Forelimb muscle (tissue), 1 donor: ENCODE data around the gene OR6C70. TPM values are rescaled to one million over a fixed set of nuclear protein-coding genes. Genes with fewer than 3 reads are reported as not detected.
"Not testable (repeated sequence)": the region's sequence is repeated elsewhere in the genome, so short reads cannot be mapped to it uniquely, and the experiment has no call there.

ENCODE experiments used
- DNase-seq: peaks from one replicate; pipeline ENCODE4 v3.0.0-alpha.2; 2013; ENCODE audit warnings: low read depth
- polyA plus RNA-seq: library from polyadenylated mRNA; unstranded; fragments of 120-200 nt; gene quantifications from one replicate; pipeline ENCODE4 v1.2.1, GENCODE V29; 2013; ENCODE audit not compliant: insufficient read length

Gene OR6C70
- polyA plus RNA-seq: not detected

DNA sequence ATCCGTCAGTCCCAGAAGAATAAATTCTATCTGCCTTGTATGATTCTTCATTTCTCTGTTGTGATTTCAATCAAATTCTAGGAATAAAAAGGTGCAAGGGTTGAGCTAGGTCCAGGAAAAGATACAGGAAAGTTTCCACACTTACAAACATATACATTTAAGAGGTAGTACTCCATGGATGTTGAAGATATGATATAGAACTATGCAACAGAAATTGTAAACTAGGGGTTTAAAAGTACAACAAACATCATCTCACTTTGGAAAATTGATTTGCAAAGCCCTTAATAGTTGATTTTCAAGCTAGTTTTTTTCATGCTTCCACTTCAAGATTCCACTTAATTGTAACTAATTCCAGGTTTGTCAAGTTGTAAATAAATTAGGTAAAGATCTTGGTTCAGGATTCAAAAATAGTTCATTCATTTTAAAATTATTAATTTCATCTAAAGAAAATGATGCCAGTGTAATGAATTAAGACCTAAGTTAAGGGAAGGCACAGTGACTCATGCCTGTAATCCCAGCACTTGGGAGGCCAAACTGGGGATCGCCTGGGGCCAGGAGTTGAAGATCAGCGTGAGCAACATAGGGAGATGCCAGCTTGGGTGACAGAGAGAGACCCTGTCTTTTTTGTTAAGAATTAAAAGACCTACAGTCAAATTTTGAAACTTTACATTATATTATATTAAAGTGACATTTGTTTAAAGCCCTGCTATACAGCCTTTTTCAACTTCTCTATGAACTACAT is at the start of gene OR6C70:
OR6C70 (minus strand) TSS at position 51 of the 742 bp plus-strand sequence; CDS start at position 51, 0 bp downstream.
- DNase-seq: no peak

DNA sequence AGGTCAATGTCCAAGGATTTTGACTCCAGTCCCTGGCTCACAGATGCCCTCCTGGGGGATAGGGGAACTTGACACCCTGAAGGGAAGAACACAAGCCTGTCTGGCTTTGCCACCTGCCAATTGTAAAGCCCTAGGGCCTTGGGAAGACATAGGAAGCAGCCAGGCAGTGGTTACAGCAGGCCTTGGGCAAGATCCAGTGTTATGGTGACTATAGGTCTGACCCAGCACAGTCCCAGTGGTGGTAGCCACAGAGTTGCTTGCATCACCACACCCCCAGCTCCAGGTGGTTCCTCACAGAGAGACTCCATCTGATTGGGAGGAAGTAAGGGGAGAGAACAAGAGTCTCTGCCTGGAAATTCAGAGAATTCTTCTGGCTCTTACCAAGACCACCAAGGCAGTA is 46.5 kb upstream of the OR6C70 start:
- DNase-seq: no peak

- no peak for DNase-seq
These were observed 45.8 kb upstream of the OR6C70 start for GRCh38 chr12:55515696-55516095.

GRCh38 chr12:55501601-55502000 is 31.7 kb upstream of the OR6C70 start:
- DNase-seq: no peak

GRCh38 chr12:55499810-55500252 is 29.9 kb upstream of the OR6C70 start:
- no peak for DNase-seq

GRCh38 chr12:55499231-55499630 is 29.3 kb upstream of the OR6C70 start:
- no peak for DNase-seq

- no peak for DNase-seq
These were observed 25.6 kb upstream of the OR6C70 start for GRCh38 chr12:55495490-55495889.

- DNase-seq: no peak
These were observed 22.1 kb upstream of the OR6C70 start, which contains the start of gene OR6C68 for GRCh38 chr12:55492078-55492477. Gene OR6C68 (plus strand): TSS chr12:55492378. CDS start chr12:55492378, 0 bp downstream.

GRCh38 chr12:55484284-55484683 is 14.3 kb upstream of the OR6C70 start:
- not testable (repeated sequence) for DNase-seq

GRCh38 chr12:55479136-55479535 is 9.2 kb upstream of the OR6C70 start:
- not testable (repeated sequence) for DNase-seq

DNA sequence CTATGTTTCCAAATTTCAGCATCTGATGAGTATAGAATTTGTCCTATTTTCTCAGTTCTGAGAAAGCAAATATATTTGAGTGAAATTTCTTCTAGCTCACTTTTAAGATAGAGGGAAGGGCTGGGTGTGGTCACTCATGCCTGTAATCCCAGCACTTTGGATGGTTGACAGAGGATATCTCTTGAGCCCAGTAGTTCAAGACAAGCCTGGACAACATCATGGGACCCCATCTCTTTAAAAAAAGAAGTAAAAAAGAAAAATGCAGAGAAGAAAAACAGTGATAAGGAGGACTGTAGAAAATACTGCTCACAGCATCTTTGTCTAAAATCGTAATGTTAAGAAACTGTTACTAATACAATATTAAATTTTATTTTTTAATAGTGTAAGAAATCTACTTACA is 2.3 kb upstream of the OR6C70 start:
- DNase-seq: no peak

- no peak for DNase-seq
These were observed 647 bp downstream of the OR6C70 start for GRCh38 chr12:55469291-55469690.

GRCh38 chr12:55467836-55468235 is 2.1 kb downstream of the OR6C70 start:
- DNase-seq: no peak

DNA sequence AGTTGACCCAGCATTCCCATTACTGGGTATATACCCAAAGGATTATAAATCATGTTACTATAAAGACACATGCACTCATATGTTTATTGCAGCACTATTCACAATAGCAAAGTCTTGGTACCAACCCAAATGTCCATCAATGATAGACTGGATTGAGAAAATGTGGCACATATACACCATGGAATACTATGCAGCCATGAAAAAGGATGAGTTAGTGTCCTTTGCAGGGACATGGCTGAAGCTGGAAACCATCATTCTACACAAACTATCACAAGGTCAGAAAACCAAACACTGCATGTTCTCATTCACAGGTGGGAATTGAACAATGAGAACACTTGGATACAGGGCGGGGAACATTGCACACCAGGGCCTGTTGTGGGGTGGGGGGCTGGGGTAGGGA is 5.0 kb downstream of the OR6C70 start:
- not testable (repeated sequence) for DNase-seq

- no peak for DNase-seq
These were observed 21.1 kb downstream of the OR6C70 start for GRCh38 chr12:55448825-55449224.

- no peak for DNase-seq
These were observed 23.6 kb downstream of the OR6C70 start for GRCh38 chr12:55446326-55446725.

DNA sequence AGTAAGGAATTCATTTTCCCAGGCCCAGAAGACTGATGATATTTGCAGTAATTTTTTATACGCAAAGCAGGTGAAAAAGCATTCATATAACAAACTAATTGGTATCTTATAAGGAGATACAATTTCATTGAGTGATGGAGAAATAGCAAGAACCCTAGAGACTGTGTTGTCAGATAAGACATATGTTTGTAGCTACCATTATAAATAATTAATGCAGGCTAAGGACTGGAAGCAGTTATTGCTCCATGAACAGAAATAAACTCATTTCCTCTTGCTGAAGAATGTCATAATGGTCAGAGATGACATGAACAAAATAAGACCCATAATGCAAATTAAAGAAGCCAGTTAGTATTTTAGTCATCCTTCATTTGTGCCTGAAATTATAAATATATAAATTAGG is 24.6 kb downstream of the OR6C70 start:
- DNase-seq: no peak

DNA sequence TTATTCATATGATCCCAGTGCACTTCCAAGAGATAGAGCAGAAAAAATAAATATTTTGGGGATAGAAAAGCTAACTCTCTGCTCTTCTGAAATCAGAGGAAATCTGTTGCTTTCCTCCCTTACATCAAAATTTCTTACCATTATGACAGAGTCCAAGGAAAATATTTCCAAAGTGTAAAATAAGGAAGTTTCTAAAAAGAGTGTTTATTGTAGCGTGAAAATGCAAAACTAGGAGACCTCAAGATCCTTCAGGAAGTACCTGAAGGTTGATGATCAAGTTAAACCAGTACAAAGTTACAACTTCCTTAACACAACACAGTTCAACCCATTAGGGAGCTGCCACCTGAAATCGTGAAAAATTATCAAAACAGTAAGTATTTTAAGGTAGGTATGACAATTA is 26.2 kb downstream of the OR6C70 start, which contains the start of gene OR6C2:
OR6C2 (plus strand) TSS at position 301 of the 400 bp plus-strand sequence. CDS start 8,138 bp downstream, outside the sequence.
- no peak for DNase-seq

- DNase-seq: not testable (repeated sequence)
These were observed 28.7 kb downstream of the OR6C70 start for GRCh38 chr12:55441233-55441632.

GRCh38 chr12:55428331-55429243 is 41.4 kb downstream of the OR6C70 start:
- no peak for DNase-seq

GRCh38 chr12:55425954-55426353 is 44.0 kb downstream of the OR6C70 start, which contains the start of gene OR6C76:
Gene OR6C76 (plus strand): TSS chr12:55426254. CDS start chr12:55426254, 0 bp downstream.
- no peak for DNase-seq

GRCh38 chr12:55420307-55420962 is 49.5 kb downstream of the OR6C70 start:
- DNase-seq: no peak
